HepG2 (cell line): Measurements from ENCODE around the gene ZNF189. TPM values are rescaled to one million over a fixed set of nuclear protein-coding genes. Genes with fewer than 3 reads are reported as not detected.

Source experiments
- BORCS8-MEF2B ChIP-seq: sonication (generic); formaldehyde crosslinking; IDR thresholded peaks from 2 replicates; pipeline ENCODE4 v1.8.0; 2022; ENCODE audit warnings: mild to moderate bottlenecking, missing genetic modification reagents
- CREB1 ChIP-seq, 2 experiments: fragments of 450-650 bp in 1 of 2; IDR thresholded peaks; 2 replicates each; pipeline ENCODE4 v1.6.1; 2016 to 2017; ENCODE audit warnings: control low read depth in 1 of 2, mild to moderate bottlenecking in 1 of 2, missing compliant biosample characterization in 1 of 2, missing genetic modification characterization in 1 of 2
- EP300 ChIP-seq, 3 experiments: sonication (generic) in 1 of 3; formaldehyde crosslinking in 1 of 3; IDR thresholded peaks; 2 replicates each; pipeline versions ENCODE4 v1.5.1 to v1.6.1; 2011 to 2020; ENCODE audit warnings: low read depth in 2 of 3, low read length in 2 of 3, borderline replicate concordance in 1 of 3, improper control_type of control experiment in 1 of 3, mild to moderate bottlenecking in 1 of 3, missing genetic modification reagents in 1 of 3, moderate library complexity in 1 of 3
- IRX3 ChIP-seq: sonication (generic); formaldehyde crosslinking; IDR thresholded peaks from 2 replicates; pipeline ENCODE4 v1.8.1; 2023; ENCODE audit warnings: mild to moderate bottlenecking, low read depth, missing genetic modification reagents, borderline replicate concordance
- MIER2 ChIP-seq: IDR thresholded peaks from 2 replicates; pipeline ENCODE4 v1.6.1; 2016; ENCODE audit warnings: missing biosample characterization, missing genetic modification reagents
- NFYC ChIP-seq: IDR thresholded peaks from 2 replicates; pipeline ENCODE4 v1.6.1; 2016; ENCODE audit warnings: missing genetic modification reagents, missing compliant biosample characterization
- POLR2AphosphoS2 ChIP-seq: IDR thresholded peaks from 2 replicates; pipeline ENCODE4 v1.6.1; 2011; ENCODE audit warnings: low read depth, low read length, improper control_type of control experiment
- SP5 ChIP-seq: IDR thresholded peaks from 2 replicates; pipeline ENCODE4 v1.6.1; 2016; ENCODE audit warnings: low read depth, borderline replicate concordance
- U2AF1 ChIP-seq: fragments of 200-400 bp; formaldehyde crosslinking; optimal IDR thresholded peaks from 2 replicates; pipeline ENCODE3; 2017; ENCODE audit warnings: mild to moderate bottlenecking, low read depth, low read length
- ZBTB42 ChIP-seq: sonication (generic); formaldehyde crosslinking; IDR thresholded peaks from 2 replicates; pipeline ENCODE4 v1.5.0; 2020; ENCODE audit warnings: mild to moderate bottlenecking, missing genetic modification reagents
- ZNF17 ChIP-seq: sonication (generic); formaldehyde crosslinking; IDR thresholded peaks from 2 replicates; pipeline ENCODE4 v1.5.0; 2020; ENCODE audit warnings: mild to moderate bottlenecking, missing genetic modification reagents
- ZNF232 ChIP-seq: sonication (generic); formaldehyde crosslinking; IDR thresholded peaks from 2 replicates; pipeline ENCODE4 v1.4.0; 2020; ENCODE audit warnings: missing genetic modification reagents, borderline replicate concordance
- ZNF264 ChIP-seq: sonication (generic); formaldehyde crosslinking; IDR thresholded peaks from 2 replicates; pipeline ENCODE4 v1.4.0; 2020; ENCODE audit warnings: missing genetic modification reagents
- ZNF30 ChIP-seq: sonication (generic); formaldehyde crosslinking; IDR thresholded peaks from 2 replicates; pipeline ENCODE4 v1.5.0; 2020; ENCODE audit warnings: mild to moderate bottlenecking, missing genetic modification reagents
- ZNF678 ChIP-seq: sonication (generic); formaldehyde crosslinking; IDR thresholded peaks from 2 replicates; pipeline ENCODE4 v1.4.0; 2020; ENCODE audit warnings: mild to moderate bottlenecking, missing genetic modification reagents
- ZNF772 ChIP-seq: sonication (generic); formaldehyde crosslinking; IDR thresholded peaks from 2 replicates; pipeline ENCODE4 v1.5.0; 2020; ENCODE audit warnings: mild to moderate bottlenecking, missing genetic modification reagents
- ZNF792 ChIP-seq: IDR thresholded peaks from 2 replicates; pipeline ENCODE4 v1.6.1; 2016
- ZNF816 ChIP-seq: sonication (generic); formaldehyde crosslinking; IDR thresholded peaks from 2 replicates; pipeline ENCODE4 v1.8.0; 2022; ENCODE audit warnings: missing genetic modification reagents, mild to moderate bottlenecking, borderline replicate concordance
- ZNF878 ChIP-seq: sonication (generic); formaldehyde crosslinking; IDR thresholded peaks from 2 replicates; pipeline ENCODE4 v1.8.1; 2023; ENCODE audit warnings: mild to moderate bottlenecking, missing genetic modification reagents, moderate library complexity
- ZSCAN20 ChIP-seq: sonication (generic); formaldehyde crosslinking; IDR thresholded peaks from 2 replicates; pipeline ENCODE4 v1.4.0; 2020; ENCODE audit warnings: missing genetic modification reagents, mild to moderate bottlenecking, borderline replicate concordance
- polyA plus RNA-seq, 8 experiments: library from polyadenylated mRNA; depleted of rRNA in 3 of 8; stranded (reverse) in 7 of 8; unstranded in 1 of 8; fragments of >200 nt; fragmentation: Illumina TruSeq in 4 of 8; extraction: Trizol in 4 of 8; gene quantifications; 2 replicates each; pipeline versions ENCODE4 v1.2.1 to v1.2.3, GENCODE V29; 2011 to 2016; ENCODE audit warnings: low read depth in 4 of 8, missing spikeins in 1 of 8, mixed read lengths in 1 of 8; ENCODE audit not compliant: insufficient read depth in 1 of 8
- total RNA-seq, 5 experiments: library from RNA; depleted of rRNA; stranded (reverse); fragments of >200 nt; fragmentation: Illumina TruSeq; extraction: Trizol; gene quantifications; 2 replicates each; pipeline ENCODE4 v1.2.3, GENCODE V29; 2016; ENCODE audit warnings: low read depth in 1 of 5
- TF ChIP-seq, protein P1 (sequence below): sonication (generic); formaldehyde crosslinking; IDR thresholded peaks from 2 replicates; pipeline ENCODE4 v1.5.1; 2020; ENCODE audit warnings: missing genetic modification reagents, mild to moderate bottlenecking, borderline replicate concordance
- TF ChIP-seq, protein P2 (sequence below): sonication (generic); formaldehyde crosslinking; IDR thresholded peaks from 2 replicates; pipeline ENCODE4 v1.5.0; 2020; ENCODE audit warnings: mild to moderate bottlenecking, missing genetic modification reagents, moderate library complexity
- TF ChIP-seq, protein P3 (sequence below): sonication (generic); formaldehyde crosslinking; IDR thresholded peaks from 2 replicates; pipeline ENCODE4 v1.8.1; 2022; ENCODE audit warnings: mild to moderate bottlenecking, missing genetic modification reagents
- TF ChIP-seq, protein P4 (sequence below): sonication (generic); formaldehyde crosslinking; IDR thresholded peaks from 2 replicates; pipeline ENCODE4 v1.4.0; 2020; ENCODE audit warnings: low read depth, mild to moderate bottlenecking, missing genetic modification reagents

ZNF189 gene
- total and polyA plus RNA-seq, 2 of the 13 experiments (the other 11 are each of a cell fraction or from before 2014, with no cell fraction given) = 8.4 to 50.0 TPM

DNA sequence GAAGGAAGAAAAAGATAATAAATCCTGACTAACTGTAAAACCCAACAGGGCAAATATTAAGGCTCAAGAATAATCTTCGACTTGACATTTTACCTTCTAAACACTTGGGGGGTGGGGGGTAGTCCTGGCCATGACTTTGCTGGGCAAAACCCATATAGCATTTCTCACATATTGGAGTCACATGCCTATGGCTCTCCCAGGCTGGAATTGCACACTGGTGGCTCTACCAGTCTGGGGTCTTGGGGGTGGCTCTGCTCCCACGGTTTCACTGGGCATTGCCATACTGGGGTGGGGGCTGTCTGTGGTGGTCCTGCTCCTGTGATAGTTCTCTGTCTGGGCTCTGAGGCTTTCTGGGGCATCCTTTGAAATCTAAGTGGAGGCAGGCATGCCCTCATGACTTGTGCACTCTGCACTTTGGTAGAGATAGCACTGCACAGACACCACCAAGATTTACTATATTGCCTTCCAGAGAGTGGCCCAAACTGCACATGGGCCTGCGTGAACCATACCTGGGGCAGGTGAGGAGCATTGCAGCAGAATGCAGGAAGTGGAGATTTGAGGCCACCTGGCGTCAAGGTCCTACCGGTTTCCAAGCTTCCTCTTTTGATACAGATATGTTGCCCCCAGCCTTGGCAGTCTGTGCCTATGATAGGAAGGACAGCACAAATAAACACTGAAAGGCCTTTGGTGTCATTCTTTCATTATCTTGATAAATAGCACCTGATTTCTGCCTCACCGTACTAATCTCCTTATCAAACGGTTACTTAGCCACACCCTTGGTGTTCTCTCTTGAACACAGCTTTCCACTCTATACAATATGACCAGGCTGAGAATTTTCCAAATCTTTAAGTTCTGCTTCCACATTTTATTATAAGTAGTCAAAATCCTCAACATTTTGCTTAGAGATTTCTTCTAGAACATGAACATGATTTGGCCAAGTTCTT, 43.6 kb upstream of the ZNF189 start (continued):
- TF ChIP-seq, protein P1, sequence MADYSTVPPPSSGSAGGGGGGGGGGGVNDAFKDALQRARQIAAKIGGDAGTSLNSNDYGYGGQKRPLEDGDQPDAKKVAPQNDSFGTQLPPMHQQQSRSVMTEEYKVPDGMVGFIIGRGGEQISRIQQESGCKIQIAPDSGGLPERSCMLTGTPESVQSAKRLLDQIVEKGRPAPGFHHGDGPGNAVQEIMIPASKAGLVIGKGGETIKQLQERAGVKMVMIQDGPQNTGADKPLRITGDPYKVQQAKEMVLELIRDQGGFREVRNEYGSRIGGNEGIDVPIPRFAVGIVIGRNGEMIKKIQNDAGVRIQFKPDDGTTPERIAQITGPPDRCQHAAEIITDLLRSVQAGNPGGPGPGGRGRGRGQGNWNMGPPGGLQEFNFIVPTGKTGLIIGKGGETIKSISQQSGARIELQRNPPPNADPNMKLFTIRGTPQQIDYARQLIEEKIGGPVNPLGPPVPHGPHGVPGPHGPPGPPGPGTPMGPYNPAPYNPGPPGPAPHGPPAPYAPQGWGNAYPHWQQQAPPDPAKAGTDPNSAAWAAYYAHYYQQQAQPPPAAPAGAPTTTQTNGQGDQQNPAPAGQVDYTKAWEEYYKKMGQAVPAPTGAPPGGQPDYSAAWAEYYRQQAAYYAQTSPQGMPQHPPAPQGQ (CRISPR knock-in tag) = no peak
- TF ChIP-seq IRX3 (CRISPR knock-in tag) = peak; percentile 72; the same call in 1 of the 2 replicates
- no peak for TF ChIP-seq ZNF30 (CRISPR knock-in tag)
- no peak for TF ChIP-seq ZNF232 (CRISPR knock-in tag)
- no peak for TF ChIP-seq NFYC
- no peak for TF ChIP-seq ZNF878 (CRISPR knock-in tag)
- TF ChIP-seq CREB1 (IDR thresholded peaks at IDR 0.05) = no peak
- TF ChIP-seq CREB1 (CRISPR knock-in tag; IDR thresholded peaks at IDR 0.05) = no peak; the same call in 1 of the 2 replicates
- TF ChIP-seq ZNF772 (CRISPR knock-in tag) = no peak
- no peak for TF ChIP-seq POLR2AphosphoS2
- no peak for TF ChIP-seq ZNF792 (CRISPR knock-in tag)
- TF ChIP-seq, protein P2, sequence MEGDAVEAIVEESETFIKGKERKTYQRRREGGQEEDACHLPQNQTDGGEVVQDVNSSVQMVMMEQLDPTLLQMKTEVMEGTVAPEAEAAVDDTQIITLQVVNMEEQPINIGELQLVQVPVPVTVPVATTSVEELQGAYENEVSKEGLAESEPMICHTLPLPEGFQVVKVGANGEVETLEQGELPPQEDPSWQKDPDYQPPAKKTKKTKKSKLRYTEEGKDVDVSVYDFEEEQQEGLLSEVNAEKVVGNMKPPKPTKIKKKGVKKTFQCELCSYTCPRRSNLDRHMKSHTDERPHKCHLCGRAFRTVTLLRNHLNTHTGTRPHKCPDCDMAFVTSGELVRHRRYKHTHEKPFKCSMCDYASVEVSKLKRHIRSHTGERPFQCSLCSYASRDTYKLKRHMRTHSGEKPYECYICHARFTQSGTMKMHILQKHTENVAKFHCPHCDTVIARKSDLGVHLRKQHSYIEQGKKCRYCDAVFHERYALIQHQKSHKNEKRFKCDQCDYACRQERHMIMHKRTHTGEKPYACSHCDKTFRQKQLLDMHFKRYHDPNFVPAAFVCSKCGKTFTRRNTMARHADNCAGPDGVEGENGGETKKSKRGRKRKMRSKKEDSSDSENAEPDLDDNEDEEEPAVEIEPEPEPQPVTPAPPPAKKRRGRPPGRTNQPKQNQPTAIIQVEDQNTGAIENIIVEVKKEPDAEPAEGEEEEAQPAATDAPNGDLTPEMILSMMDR (CRISPR knock-in tag) = no peak
- no peak for TF ChIP-seq SP5 (CRISPR knock-in tag)
- TF ChIP-seq ZNF816 = no peak; the same call in 1 of the 2 replicates
- no peak; the same call in 1 of the 2 replicates for TF ChIP-seq ZNF678 (CRISPR knock-in tag)
- TF ChIP-seq ZNF264 = 0 out of 2 replicates have a peak, but pooled peaks have one; percentile 21
- no peak for TF ChIP-seq ZBTB42 (CRISPR knock-in tag)
- TF ChIP-seq, protein P3, sequence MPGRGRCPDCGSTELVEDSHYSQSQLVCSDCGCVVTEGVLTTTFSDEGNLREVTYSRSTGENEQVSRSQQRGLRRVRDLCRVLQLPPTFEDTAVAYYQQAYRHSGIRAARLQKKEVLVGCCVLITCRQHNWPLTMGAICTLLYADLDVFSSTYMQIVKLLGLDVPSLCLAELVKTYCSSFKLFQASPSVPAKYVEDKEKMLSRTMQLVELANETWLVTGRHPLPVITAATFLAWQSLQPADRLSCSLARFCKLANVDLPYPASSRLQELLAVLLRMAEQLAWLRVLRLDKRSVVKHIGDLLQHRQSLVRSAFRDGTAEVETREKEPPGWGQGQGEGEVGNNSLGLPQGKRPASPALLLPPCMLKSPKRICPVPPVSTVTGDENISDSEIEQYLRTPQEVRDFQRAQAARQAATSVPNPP (CRISPR knock-in tag) = peak; percentile 54; the same call in 1 of the 2 replicates
- TF ChIP-seq ZSCAN20 = no peak
- TF ChIP-seq, protein P4, sequence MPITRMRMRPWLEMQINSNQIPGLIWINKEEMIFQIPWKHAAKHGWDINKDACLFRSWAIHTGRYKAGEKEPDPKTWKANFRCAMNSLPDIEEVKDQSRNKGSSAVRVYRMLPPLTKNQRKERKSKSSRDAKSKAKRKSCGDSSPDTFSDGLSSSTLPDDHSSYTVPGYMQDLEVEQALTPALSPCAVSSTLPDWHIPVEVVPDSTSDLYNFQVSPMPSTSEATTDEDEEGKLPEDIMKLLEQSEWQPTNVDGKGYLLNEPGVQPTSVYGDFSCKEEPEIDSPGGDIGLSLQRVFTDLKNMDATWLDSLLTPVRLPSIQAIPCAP (CRISPR knock-in tag) = no peak
- TF ChIP-seq MIER2 (CRISPR knock-in tag) = no peak
- TF ChIP-seq U2AF1 = no peak
- TF ChIP-seq ZNF17 (CRISPR knock-in tag) = no peak
- TF ChIP-seq BORCS8-MEF2B (CRISPR knock-in tag) = peak; percentile 83; the same call in 1 of the 2 replicates
- TF ChIP-seq EP300 (IDR thresholded peaks at IDR 0.05; ENCODE audit: low read depth in 2 of 2, low read length in 2 of 2) = no peak
- TF ChIP-seq EP300 (CRISPR knock-in tag; IDR thresholded peaks at IDR 0.05; ENCODE audit: borderline replicate concordance) = no peak
